A549 (cell line): Measurements from ENCODE around the gene EFEMP2. TPM values are rescaled to one million over a fixed set of nuclear protein-coding genes. Genes with fewer than 3 reads are reported as not detected.
A peak's percentile ranks its signal among the peaks of the same experiment; 100 is the strongest.

ENCODE experiments used
- ATAC-seq, 2 experiments: fragments of 200-7000 bp in 1 of 2; fragments of >200 bp in 1 of 2; cut with Nextera tagmentation in 1 of 2; cut with Tn5 transposase in 1 of 2; 3 replicates each; pipeline versions ENCODE4 v1.8.0 to v1.9.1; 2018 to 2020; ENCODE audit warnings: mild to moderate bottlenecking in 1 of 2, moderate library complexity in 1 of 2
- CTCF ChIA-PET: fragments of 300-600 bp; sonication (Branson Sonifier 250); formaldehyde crosslinking; extraction: SDS; loops from one replicate; lab custom pipeline; 2021; ENCODE audit warnings: antibody characterized with exemption, inconsistent platforms; lab: Yijun Ruan, JAX
- POLR2A ChIA-PET: fragments of 350-600 bp; formaldehyde crosslinking; extraction: SDS; loops from one replicate; lab custom pipeline; 2021; ENCODE audit warnings: antibody characterized with exemption, inconsistent platforms; lab: Yijun Ruan, JAX
- DNase-seq, 2 experiments: peaks; one replicate each; pipeline versions ENCODE4 v3.0.0 to v3.0.0-alpha.2; 2011 to 2016; ENCODE audit warnings: low read depth in 1 of 2, low spot score in 1 of 2
- FAIRE-seq: peaks from 2 replicates; lab custom pipeline; 2011; peaks lifted over from hg19 to GRCh38; lab: Jason Lieb, UNC
- H3K27ac ChIP-seq, 2 experiments: fragments of >200 bp; sonication (Bioruptor Twin); formaldehyde crosslinking; 3 replicates each; pipeline ENCODE4 v1.5.1; 2016 to 2017
- H3K4me1 ChIP-seq: fragments of >200 bp; sonication (Bioruptor Twin); formaldehyde crosslinking; 3 replicates; pipeline ENCODE4 v1.6.1; 2016
- H3K4me2 ChIP-seq: fragments of >200 bp; sonication (Bioruptor Twin); formaldehyde crosslinking; 3 replicates; pipeline ENCODE4 v1.6.1; 2016
- H3K4me3 ChIP-seq: fragments of >200 bp; sonication (Bioruptor Twin); formaldehyde crosslinking; 3 replicates; pipeline ENCODE4 v1.5.1; 2016
- H3K9me3 ChIP-seq: fragments of >200 bp; sonication (Bioruptor Twin); formaldehyde crosslinking; 3 replicates; pipeline ENCODE4 v1.6.1; 2016
- BHLHE40 ChIP-seq: IDR thresholded peaks from 2 replicates; pipeline ENCODE4 v1.6.1; 2012; ENCODE audit warnings: low read depth, low read length, inconsistent platforms
- CHD2 ChIP-seq: fragments of 150-350 bp; IDR thresholded peaks from 2 replicates; pipeline ENCODE4 v1.6.1; 2014; ENCODE audit warnings: low read length; ENCODE audit not compliant: partially characterized antibody
- CHD4 ChIP-seq: fragments of 200-600 bp; sonication (generic); IDR thresholded peaks from 2 replicates; pipeline ENCODE4 v1.6.1; 2016; ENCODE audit warnings: antibody characterized with exemption, mild to moderate bottlenecking, borderline replicate concordance
- EHF ChIP-seq: fragments of 250-450 bp; sonication (Bioruptor Pico); IDR thresholded peaks from 2 replicates; pipeline ENCODE4 v1.5.0; 2020; ENCODE audit warnings: mild to moderate bottlenecking
- ESRRA ChIP-seq: fragments of 150-350 bp; IDR thresholded peaks from 2 replicates; pipeline ENCODE4 v1.6.1; 2014; ENCODE audit warnings: mild to moderate bottlenecking, low read length, borderline replicate concordance
- FOSB ChIP-seq: fragments of 250-450 bp; sonication (Bioruptor Pico); IDR thresholded peaks from 2 replicates; pipeline ENCODE4 v1.5.0; 2020; ENCODE audit warnings: mild to moderate bottlenecking, moderate library complexity
- FOSL2 ChIP-seq, 2 experiments: fragments of 450-650 bp in 1 of 2; fragments of >200 bp in 1 of 2; sonication (Bioruptor Twin) in 1 of 2; formaldehyde crosslinking; IDR thresholded peaks; 2 replicates each; pipeline versions ENCODE4 v1.5.0 to v1.6.1; 2016 to 2020; ENCODE audit warnings: mild to moderate bottlenecking in 1 of 2, moderate library complexity in 1 of 2
- GATA3 ChIP-seq: IDR thresholded peaks from 2 replicates; pipeline ENCODE4 v1.6.1; 2012; ENCODE audit warnings: borderline replicate concordance
- HES2 ChIP-seq: fragments of >200 bp; sonication (Bioruptor Twin); formaldehyde crosslinking; IDR thresholded peaks from 2 replicates; pipeline ENCODE4 v1.6.1; 2016
- HEYL ChIP-seq: fragments of 250-450 bp; sonication (Bioruptor Pico); IDR thresholded peaks from 2 replicates; pipeline ENCODE4 v1.8.0; 2021; ENCODE audit warnings: mild to moderate bottlenecking, moderate library complexity
- HOXA7 ChIP-seq: fragments of 250-450 bp; sonication (Bioruptor Pico); IDR thresholded peaks from 2 replicates; pipeline ENCODE4 v1.5.0; 2020; ENCODE audit warnings: mild to moderate bottlenecking, moderate library complexity
- JUN ChIP-seq, 2 experiments: fragments of >200 bp; sonication (Bioruptor Twin); formaldehyde crosslinking; IDR thresholded peaks; 2 replicates in 1 of 2; 3 replicates in 1 of 2; pipeline ENCODE4 v1.6.1; 2016 to 2017
- JUNB ChIP-seq: fragments of >200 bp; sonication (Bioruptor Twin); formaldehyde crosslinking; IDR thresholded peaks from 2 replicates; pipeline ENCODE4 v1.6.1; 2016
- KDM5A ChIP-seq: fragments of 200-600 bp; sonication (generic); IDR thresholded peaks from 2 replicates; pipeline ENCODE4 v1.6.1; 2016; ENCODE audit warnings: antibody characterized with exemption, mild to moderate bottlenecking
- MAX ChIP-seq: IDR thresholded peaks from 2 replicates; pipeline ENCODE4 v1.6.1; 2012
- MYC ChIP-seq: IDR thresholded peaks from 2 replicates; pipeline ENCODE4 v1.6.1; 2012; ENCODE audit warnings: mild to moderate bottlenecking, inconsistent platforms, low read length, improper control_type of control experiment, borderline replicate concordance
- NFE2L2 ChIP-seq: fragments of 150-350 bp; conservative IDR thresholded peaks from 2 replicates; pipeline ENCODE4 v1.6.1; 2014; ENCODE audit warnings: low read length
- NPAS2 ChIP-seq: fragments of 250-450 bp; sonication (Bioruptor Pico); IDR thresholded peaks from 2 replicates; pipeline ENCODE4 v1.8.0; 2022; ENCODE audit warnings: mild to moderate bottlenecking, moderate library complexity, borderline replicate concordance
- PBX3 ChIP-seq: IDR thresholded peaks from 2 replicates; pipeline ENCODE4 v1.6.1; 2012
- POLR2A ChIP-seq: IDR thresholded peaks from 2 replicates; pipeline ENCODE4 v1.6.1; 2012; ENCODE audit warnings: mild to moderate bottlenecking, low read length
- RAD21 ChIP-seq, 2 experiments: fragments of >200 bp in 1 of 2; sonication (Bioruptor Twin) in 1 of 2; formaldehyde crosslinking in 1 of 2; IDR thresholded peaks in 1 of 2; conservative IDR thresholded peaks in 1 of 2; 2 replicates in 1 of 2; 3 replicates in 1 of 2; pipeline ENCODE4 v1.6.1; 2012 to 2018; ENCODE audit warnings: inconsistent platforms in 1 of 2
- RARB ChIP-seq: fragments of 250-450 bp; sonication (Bioruptor Pico); IDR thresholded peaks from 2 replicates; pipeline ENCODE4 v1.8.0; 2021; ENCODE audit warnings: mild to moderate bottlenecking, moderate library complexity
- RCOR1 ChIP-seq: fragments of 150-350 bp; IDR thresholded peaks from 2 replicates; pipeline ENCODE4 v1.6.1; 2014; ENCODE audit warnings: antibody characterized with exemption, low read length, low read depth
- RNF2 ChIP-seq: fragments of 200-600 bp; sonication (generic); IDR thresholded peaks from 2 replicates; pipeline ENCODE4 v1.6.1; 2016; ENCODE audit warnings: low read depth, mild to moderate bottlenecking, antibody characterized with exemption, moderate library complexity, borderline replicate concordance
- SREBF2 ChIP-seq: fragments of 450-650 bp; IDR thresholded peaks from 2 replicates; pipeline ENCODE4 v1.6.1; 2014; ENCODE audit warnings: mild to moderate bottlenecking, moderate library complexity
- USF2 ChIP-seq: fragments of 450-650 bp; IDR thresholded peaks from 2 replicates; pipeline ENCODE4 v1.6.1; 2014; ENCODE audit warnings: antibody characterized with exemption
- ZC3H11A ChIP-seq: fragments of 450-650 bp; IDR thresholded peaks from 2 replicates; pipeline ENCODE4 v1.6.1; 2014; ENCODE audit warnings: antibody characterized with exemption, mild to moderate bottlenecking
- WGBS: methylation state at CpG from one replicate; pipeline ENCODE4 v1.1.6; 2017; ENCODE audit errors: missing lambda C conversion rate; 5-methylcytosine and 5-hydroxymethylcytosine counted together
- polyA plus RNA-seq, 4 experiments: library from polyadenylated mRNA; depleted of rRNA in 3 of 4; stranded (reverse); fragments of >200 nt; fragmentation: RNase III in 1 of 4; extraction: RNeasy Plus Mini Kit Qiagen cat#74134 plus additional on column Dnase treatment in 1 of 4; gene quantifications; 2 replicates in 3 of 4; 3 replicates in 1 of 4; pipeline ENCODE4 v1.2.3, GENCODE V29; 2011 to 2017

EFEMP2 gene
- polyA plus RNA-seq, 2 of the 4 experiments (the other 2 are of a cell fraction) = 1.3 to 1.4 TPM

- H3K4me1 ChIP-seq = peaks cover 10% of the 10 kb centered on the region
- TF ChIP-seq USF2 (no peak), CHD4 (no peak), HOXA7 (CRISPR knock-in tag) (no peak), EHF (CRISPR knock-in tag) (no peak), PBX3 (no peak), KDM5A (no peak), JUNB (no peak), HES2 (no peak), HEYL (no peak)
- DNase-seq = no peak
- no peak for ATAC-seq
- no peak for FAIRE-seq
- ChIA-PET CTCF (interaction anchor here (0.8 to 7.6 kb wide), 14 partner anchors 8 to 319 kb away, joined by 3 to 195 read pairs (median 5); partner anchors contain the start of genes CCDC85B, CTSW, EFEMP2 and FIBP), POLR2A (interaction anchor here (1.9 to 2.6 kb wide), 2 partner anchors 10 to 12 kb away, joined by 4 to 14 read pairs; no protein-coding TSS in a partner anchor)
- H3K27ac ChIP-seq = peak overlapping the region; percentile 88 to 96
- WGBS = 76% methylated on average over 13 of the region's 13 CpGs
- H3K4me2 ChIP-seq = peak overlapping the region; percentile 87
- no peaks in the 10 kb centered on the region for H3K9me3 ChIP-seq
- peak overlapping the region; percentile 70 for H3K4me3 ChIP-seq
These were observed 10.9 kb downstream of the EFEMP2 start for GRCh38 chr11:65861533-65862183.

GRCh38 chr11:65861165-65861505, 11.5 kb downstream of the EFEMP2 start:
- peaks cover 12% of the 10 kb centered on the region for H3K4me1 ChIP-seq
- no peak for DNase-seq
- CTCF ChIA-PET = interaction anchor here (0.8 to 7.6 kb wide), 16 partner anchors 9 to 319 kb away, joined by 3 to 195 read pairs (median 6); partner anchors contain the start of genes CCDC85B, CTSW, EFEMP2 and FIBP
- H3K9me3 ChIP-seq = no peaks in the 10 kb centered on the region
- TF ChIP-seq HEYL = no peak
- no peak for TF ChIP-seq BHLHE40
- no peak for TF ChIP-seq RCOR1
- no peak for TF ChIP-seq GATA3
- TF ChIP-seq MYC = no peak
- no peak for TF ChIP-seq ZC3H11A
- peak overlapping the region; percentile 70 for H3K4me3 ChIP-seq
- ATAC-seq = no peak
- WGBS = 11% methylated on average over 13 of the region's 14 CpGs
- H3K4me2 ChIP-seq = peak overlapping the region; percentile 87
- POLR2A ChIA-PET = interaction anchor here (1.1 to 2.6 kb wide), 4 partner anchors 9 to 217 kb away, joined by 3 to 14 read pairs (median 7); no protein-coding TSS in a partner anchor
- no peak for FAIRE-seq
- peak overlapping the region; percentile 88 to 96 for H3K27ac ChIP-seq

- CTCF ChIA-PET = interaction anchor here (0.6 to 7.6 kb wide), 52 partner anchors 9 to 419 kb away, joined by 3 to 195 read pairs (median 4); partner anchors contain the start of genes AP5B1, CCDC85B, CTSW and EFEMP2
- ATAC-seq = peak; percentile 40 to 74
- POLR2A ChIA-PET = interaction anchor here (0.7 to 3.4 kb wide), 15 partner anchors 9 to 245 kb away, joined by 3 to 36 read pairs (median 8); partner anchors contain the start of genes AP5B1, CCDC85B, KAT5 and PCNX3
- peak within 1 kb of the TSS; percentile 88 to 96 for H3K27ac ChIP-seq
- H3K9me3 ChIP-seq = no peaks in the 10 kb centered on the region
- peaks cover 18% of the 10 kb centered on the region for H3K4me1 ChIP-seq
- peak; percentile 97 to 99 for DNase-seq
- H3K4me2 ChIP-seq = peak within 1 kb of the TSS; percentile 87
- no peak for FAIRE-seq
- H3K4me3 ChIP-seq = peak within 1 kb of the TSS; percentile 70
- 2% methylated on average over 33 of the region's 78 CpGs for WGBS
- no peak for TF ChIP-seq RARB (CRISPR knock-in tag)
- TF ChIP-seq KDM5A = no peak
- peak; percentile 11 to 77; a peak in 4 of 5 replicates for TF ChIP-seq JUN (IDR thresholded peaks at IDR 0.05)
- no peak for TF ChIP-seq FOSB (CRISPR knock-in tag)
- no peak; the same call in 1 of the 2 replicates for TF ChIP-seq ESRRA
- no peak for TF ChIP-seq CHD4
- no peak for TF ChIP-seq JUNB
- TF ChIP-seq RAD21 (conservative IDR thresholded peaks at IDR 0.05 in 1 of 2, IDR thresholded peaks at IDR 0.05 in 1 of 2) = no peak
- peak; percentile 63 for TF ChIP-seq POLR2A
- TF ChIP-seq NFE2L2 = no peak
- TF ChIP-seq NPAS2 (CRISPR knock-in tag) = no peak
- TF ChIP-seq ZC3H11A = no peak
- TF ChIP-seq HES2 = no peak
- TF ChIP-seq HEYL = no peak
- TF ChIP-seq CHD2 = no peak
- no peak for TF ChIP-seq RNF2
- TF ChIP-seq FOSL2 (IDR thresholded peaks at IDR 0.05) = no peak
- no peak for TF ChIP-seq FOSL2 (CRISPR knock-in tag; IDR thresholded peaks at IDR 0.05)
- peak; percentile 63; the same call in 1 of the 2 replicates for TF ChIP-seq MAX
- TF ChIP-seq RCOR1 = no peak
- no peak for TF ChIP-seq SREBF2
- TF ChIP-seq USF2 = 0 out of 2 replicates have a peak, but pooled peaks have one; percentile 17
These were observed 12.1 kb downstream of the EFEMP2 start, which contains the start of gene MUS81 for GRCh38 chr11:65860278-65861164. Gene MUS81, plus strand, starts transcription at chr11:65860433. Its CDS starts 321 bp downstream, at chr11:65860754.
